NCI-H2029 treated with DMSO at 0.1 percent for 48 hours (cell line): ENCODE data around the gene SF3B2.
"Not testable (repeated sequence)": the region's sequence is repeated elsewhere in the genome, so short reads cannot be mapped to it uniquely, and the experiment has no call there.

Experiments used
- DNase-seq: peaks from one replicate; lab custom pipeline; 2025; lab: John Stamatoyannopoulos, UW

Gene SF3B2

GRCh38 chr11:66015936-66016792, 36.0 kb upstream of the SF3B2 start:
- DNase-seq, result no peak

- DNase-seq, result no peak
These were observed 35.4 kb upstream of the SF3B2 start for GRCh38 chr11:66016793-66017177.

DNA sequence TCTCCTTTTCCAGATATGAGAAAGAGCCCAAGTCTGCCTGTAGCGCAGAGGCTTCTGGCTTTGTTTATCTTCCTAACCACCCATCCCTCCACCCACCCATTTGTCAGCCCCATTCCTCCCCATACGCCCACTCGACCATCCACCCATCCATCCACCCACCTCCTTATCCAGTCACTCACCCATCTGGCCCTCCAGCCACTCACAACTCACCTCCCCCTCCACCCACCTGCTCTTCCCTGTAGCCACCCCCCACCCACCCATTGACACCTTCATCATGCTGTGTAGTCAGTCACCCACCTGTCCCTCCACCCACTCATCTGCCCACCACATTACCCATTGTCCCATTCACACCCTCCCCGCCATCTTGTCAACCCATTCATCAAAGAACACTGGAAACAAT, 34.8 kb upstream of the SF3B2 start:
- DNase-seq, result no peak

- DNase-seq, result no peak
These were observed 32.0 kb upstream of the SF3B2 start for GRCh38 chr11:66020212-66020611.

DNA sequence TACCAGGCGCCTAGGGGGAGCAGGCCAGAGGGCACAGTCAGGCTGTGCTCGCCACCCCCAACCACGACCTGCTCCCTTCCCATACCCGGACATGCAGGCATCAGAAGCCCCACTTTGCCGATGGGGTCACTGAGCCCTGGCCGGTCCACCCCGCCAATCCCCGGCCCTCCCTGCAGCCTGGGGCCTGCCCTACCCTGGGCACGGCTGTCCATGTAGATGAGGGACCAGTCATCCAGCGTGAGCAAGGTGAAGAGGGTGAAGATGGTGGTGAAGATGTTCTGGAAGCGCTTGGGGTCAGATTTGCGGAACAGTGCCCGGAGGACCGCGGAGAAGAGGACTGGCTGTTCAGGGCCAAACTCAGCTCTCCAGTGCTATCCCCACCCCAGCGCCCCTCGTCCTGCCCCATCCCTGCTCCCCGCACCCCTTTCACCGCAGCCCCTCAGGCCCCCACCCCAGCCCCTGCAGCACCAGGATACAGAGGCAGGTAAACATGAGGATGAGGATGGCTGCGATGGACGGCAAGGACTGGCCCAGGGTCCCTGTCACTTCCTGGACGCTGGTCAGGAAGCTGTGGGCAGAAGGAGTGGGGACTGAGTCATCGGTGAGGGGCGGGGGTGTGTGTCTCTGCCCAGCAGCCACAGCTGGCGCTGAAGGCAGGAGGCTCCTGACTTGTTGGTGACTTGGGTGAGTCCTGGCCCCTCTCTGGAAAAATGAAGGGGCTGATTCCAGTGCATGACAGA, 31.4 kb upstream of the SF3B2 start:
- DNase-seq, result no peak

DNA sequence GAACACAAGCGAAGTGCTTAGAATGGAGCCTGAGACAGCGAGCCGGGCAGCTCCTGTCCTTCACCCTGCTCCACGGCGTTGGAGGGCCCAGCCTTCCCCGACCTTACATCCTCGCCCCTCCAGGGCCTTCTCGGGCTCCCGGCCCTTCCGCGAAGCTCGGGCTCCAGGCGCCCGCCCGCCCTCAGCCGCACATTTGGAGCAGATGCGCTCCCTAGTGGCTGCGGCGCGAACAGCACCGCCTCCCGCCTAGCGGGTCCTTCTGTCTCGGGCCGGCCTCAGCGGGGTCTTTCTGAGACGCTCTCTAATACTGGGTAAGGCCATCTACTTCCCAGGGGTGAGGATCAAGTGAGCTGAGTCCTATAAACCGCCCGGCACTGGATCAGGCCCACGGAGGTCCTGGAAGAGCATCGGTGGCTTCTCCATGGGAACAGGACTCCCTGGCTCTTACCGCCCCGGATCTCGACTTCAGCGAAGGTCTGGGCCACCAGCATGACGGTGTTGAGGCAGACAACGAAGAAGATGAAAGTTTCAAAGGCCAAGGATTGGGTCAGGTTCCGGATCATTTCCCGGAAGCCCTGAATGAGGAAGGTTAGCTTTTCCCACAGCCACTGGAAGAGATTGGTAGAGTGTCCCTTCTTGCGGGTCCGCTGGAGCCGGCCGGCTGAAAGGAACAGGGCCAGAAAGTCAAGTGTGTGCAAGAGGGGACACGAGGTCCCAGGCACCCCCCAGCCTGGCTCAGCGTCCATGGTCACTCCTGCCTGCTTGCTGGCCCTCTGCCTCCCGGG, 29.6 kb upstream of the SF3B2 start:
- peak; percentile 26 for DNase-seq

- not testable (repeated sequence) for DNase-seq
These were observed 29.1 kb upstream of the SF3B2 start for GRCh38 chr11:66023186-66023440.

GRCh38 chr11:66026017-66026529, 26.1 kb upstream of the SF3B2 start, which contains the start of gene CATSPER1:
Gene CATSPER1 (minus strand): TSS chr11:66026479. CDS start chr11:66026379, 100 bp downstream.
- no peak for DNase-seq

DNA sequence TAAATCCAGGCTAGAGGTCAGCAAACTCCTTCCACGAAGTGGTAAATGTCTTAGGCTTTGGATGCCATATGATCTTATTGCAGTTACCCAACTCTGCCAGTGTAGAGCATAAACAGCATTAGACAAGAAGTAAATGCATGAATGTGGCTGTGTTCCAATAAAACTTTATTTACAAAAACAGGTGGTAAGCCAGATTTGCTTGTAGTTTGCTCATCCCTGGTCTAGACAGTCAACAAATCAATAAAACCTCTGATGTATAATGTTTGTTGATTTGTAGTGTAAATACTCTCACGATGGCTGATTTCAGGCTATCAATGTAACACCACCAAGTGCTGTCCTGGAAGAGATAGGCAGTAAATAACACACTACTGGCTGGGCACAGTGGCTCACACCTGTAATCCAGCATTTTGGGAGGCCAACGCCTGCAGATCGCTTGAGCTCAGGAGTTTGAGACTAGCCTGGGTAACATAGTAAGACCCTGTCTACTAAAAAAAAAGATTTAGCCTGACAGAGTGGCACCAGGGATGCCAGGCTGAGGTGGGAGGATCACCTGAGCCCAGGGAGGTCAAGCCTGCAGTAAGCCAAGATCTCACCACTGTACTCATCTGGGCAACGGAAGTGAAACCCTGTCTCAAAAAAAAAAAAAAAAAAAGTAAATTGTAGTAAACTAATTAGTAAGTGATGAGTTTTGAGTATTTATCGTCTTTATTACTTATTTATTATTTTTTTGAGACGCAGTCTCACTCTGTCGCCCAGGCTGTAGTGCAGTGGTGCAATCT, 19.0 kb upstream of the SF3B2 start:
- no peak for DNase-seq

DNA sequence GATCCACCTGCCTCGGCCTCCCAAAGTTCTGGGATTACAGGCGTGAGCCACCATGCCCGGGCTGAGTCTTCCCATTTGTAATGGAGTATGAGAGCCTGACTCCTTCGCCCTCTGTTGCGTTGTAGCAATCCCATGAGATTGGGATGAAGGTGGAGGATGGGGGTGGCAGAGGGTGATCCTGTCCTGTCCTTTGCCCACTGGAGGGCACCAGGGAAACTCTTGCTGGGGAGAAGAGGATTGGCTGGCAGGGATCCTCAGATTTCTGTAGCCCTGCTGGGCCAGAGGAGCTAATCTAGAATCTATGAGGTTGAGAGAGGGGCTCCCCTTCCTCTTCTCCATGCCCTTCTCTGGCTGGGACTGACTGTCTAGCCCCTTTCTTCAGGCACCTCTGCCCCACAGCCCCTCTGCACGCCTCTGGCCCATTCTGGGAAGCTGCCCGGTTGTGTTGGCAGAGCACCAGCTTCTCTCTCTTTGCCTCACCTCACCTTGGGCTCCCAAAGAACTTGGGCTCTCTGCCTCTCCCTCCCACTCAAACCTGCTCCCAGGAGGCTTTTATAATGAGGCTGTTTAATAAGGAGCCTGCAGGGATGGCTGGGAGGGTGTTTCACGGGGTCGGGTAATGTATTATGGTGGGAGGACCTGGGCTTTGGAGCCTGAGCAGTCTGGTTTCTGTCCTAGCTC, 16.4 kb upstream of the SF3B2 start:
- no peak for DNase-seq

DNA sequence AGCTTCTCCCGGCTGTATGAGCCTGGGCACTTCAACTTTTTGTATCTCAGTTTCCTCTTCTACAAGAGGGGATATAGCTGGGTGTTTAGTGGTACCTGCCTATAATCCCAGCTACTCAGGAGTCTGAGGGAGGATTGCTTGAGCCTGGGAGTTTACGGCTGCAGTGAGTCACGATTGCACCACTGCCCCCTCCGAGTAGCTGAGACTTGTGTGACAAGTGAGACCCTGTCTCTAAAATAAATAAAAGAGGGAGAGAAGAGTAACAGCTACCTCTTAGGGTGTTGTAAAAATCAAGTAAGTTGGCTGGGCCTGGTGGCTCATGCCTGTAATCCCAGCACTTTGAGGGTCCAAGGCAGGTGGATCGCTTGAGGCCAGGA, 15.8 kb upstream of the SF3B2 start:
- no peak for DNase-seq

DNA sequence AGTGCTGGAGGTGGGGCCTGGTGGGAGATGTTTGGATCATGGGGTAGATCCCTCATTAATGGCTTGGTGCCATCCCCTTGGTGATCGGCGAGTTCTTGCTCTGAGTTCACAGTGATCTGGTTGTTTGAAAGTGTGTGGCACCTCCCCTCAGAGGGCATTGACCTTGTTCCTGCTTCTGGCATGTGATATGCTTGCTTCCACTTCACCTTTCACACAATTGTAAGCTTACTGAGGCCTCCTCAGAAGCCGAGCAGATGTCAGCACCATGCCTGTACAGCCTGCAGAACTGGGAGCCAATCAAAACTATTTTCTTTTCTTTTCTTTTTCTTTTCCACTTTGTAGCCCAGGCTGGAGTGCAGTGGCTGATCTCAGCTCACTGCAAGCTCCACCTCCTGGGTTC, 14.8 kb upstream of the SF3B2 start:
- DNase-seq, result no peak

GRCh38 chr11:66039765-66040164, 12.4 kb upstream of the SF3B2 start:
- DNase-seq, result no peak

DNA sequence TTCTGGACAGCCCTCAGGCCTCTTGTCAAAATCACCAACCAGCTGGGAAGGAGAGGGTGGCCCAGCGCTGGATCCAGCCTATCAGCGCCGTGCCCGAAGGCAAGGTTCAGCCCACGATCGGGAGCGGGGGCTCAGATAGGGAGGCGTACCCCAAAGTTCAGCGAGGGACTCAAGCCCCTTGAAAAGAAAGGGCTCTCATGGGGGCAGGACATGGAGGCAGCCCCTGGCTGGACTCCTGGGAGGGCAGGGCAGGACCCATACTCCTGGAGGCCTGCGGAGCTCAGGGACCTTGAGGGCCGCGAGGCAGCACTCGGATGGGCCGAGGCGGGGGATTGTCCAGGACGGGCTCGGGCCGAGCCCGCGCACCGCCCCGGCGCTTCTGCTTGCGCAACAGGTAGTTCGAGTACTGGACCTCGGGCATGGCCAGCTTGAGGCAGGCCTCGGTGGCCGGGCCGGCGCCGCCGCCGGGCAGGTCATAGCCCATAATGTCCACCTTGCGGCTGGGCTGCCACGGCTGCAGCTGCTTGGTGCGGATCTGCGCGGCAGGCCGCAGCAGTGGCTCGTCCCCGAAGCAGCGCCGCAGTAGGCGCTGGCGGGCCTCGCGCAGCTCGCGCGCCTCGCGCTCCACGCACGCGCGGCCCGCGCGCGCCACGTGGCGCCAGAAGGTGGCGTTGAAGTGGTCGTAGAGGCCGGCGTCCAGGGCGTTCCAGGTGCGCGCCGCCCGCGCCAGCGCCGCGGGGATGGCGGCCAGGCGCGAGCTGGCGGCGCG, 9.8 kb upstream of the SF3B2 start:
- no peak for DNase-seq

DNA sequence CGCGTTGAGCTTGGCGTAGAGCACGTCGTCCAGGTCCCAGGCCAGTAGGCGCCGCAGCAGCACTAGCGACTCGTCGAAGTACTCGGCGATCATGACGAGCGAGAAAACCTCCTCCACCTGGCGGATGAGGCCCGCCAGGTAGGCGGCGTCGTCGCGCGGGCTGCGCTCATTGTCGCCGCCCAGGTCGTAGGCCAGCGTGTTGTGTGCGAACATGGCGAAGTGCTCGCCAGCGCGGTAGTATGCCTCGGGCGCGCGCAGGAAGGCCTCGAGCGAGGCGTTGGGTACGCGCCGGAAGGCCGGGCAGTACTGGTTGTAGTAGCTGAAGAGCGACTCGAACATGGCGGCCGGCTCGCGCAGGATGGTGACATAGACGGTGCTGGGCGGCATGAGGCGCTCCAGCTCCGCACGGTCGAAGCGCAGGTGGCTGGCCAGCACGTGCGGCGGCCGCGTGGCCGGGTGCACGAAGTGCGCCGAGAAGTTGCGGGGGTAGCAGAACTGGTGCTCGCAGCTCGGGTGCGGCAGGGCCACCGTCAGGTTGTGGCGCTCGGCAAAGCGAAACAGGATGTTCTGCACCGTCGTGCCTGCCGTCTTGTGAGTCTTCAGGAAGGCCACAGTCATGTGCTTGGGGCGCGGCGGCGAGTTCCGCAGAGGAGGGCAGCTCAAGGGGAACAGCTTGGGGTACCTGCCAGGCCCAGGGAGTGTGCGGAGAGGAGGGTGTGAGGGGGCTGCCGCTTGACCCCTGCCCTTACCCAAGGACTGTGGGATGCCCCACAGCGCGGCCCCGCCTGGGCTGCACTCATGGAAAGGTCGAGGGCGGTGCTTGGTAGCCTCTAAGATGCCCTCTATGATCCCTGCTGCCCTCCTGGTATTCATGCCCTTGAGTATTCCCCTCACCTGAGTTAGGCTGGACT, 8.9 kb upstream of the SF3B2 start:
- DNase-seq, result no peak

DNA sequence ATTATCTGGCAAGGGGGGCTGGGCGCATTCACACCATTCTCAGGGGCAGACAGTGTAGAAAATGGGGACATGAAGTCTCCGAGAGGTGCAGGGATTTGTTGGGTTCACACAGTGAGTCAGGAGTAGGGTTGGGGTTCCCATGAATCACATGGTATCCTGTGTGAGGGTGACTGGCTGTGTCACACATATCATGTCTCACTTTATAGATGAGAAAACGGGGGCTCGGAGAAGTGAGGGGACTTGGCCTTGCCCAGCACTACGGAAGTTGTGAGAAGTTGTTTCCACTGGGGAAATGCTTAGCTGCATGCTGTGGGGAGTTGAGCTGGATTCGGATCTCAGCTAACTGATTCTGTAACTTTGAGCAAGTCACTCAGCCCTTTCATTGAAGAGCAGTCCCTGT, 7.4 kb upstream of the SF3B2 start:
- DNase-seq, result no peak

- peak; percentile 53 for DNase-seq
These were observed 7.0 kb upstream of the SF3B2 start for GRCh38 chr11:66045177-66045639.

DNA sequence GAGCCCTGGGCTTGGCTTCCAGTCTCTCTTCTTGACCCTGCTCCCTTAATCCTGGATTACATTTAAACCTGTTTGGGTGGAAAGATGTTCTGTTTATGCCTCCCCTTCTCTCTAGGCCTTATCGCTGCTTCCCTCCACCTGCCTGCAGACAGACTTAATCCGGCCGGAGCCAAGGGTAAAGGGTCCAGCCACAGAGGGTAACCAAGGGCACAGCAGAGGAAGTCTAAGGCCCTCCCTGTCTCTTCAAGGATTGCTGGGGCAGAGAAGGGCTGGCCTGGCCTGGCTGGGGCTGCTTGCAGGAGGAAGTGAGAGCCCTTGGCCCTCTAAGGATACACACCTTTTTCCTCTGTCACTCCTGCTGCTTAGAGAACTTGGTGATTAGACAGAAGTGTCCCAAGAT, 5.3 kb upstream of the SF3B2 start:
- no peak for DNase-seq
